ENCODE results near the gene ZFY.

The ZFY gene

GRCh38 chrY:3018546-3018945 is 83.4 kb downstream of the ZFY start:
- Histone ChIP-seq H2AFZ (ENCODE audit: low read depth, low read length, severe bottlenecking) (no peak overlapping the region), H3K27me3 (ENCODE audit: low read length) (no peaks in the 10 kb centered on the region), H3K27ac (ENCODE audit: low read depth, low read length) (no peak overlapping the region), H3K79me2 (ENCODE audit: insufficient read depth, low read length) (no peaks in the 10 kb centered on the region), H3K36me3 (ENCODE audit: low read length) (no peaks in the 10 kb centered on the region), H4K20me1 (ENCODE audit: low read depth, low read length) (no peaks in the 10 kb centered on the region), H3F3A (ENCODE audit: insufficient read depth) (no peaks in the 10 kb centered on the region), H3K4me2 (ENCODE audit: low read depth, low read length, poor library complexity, severe bottlenecking) (no peak overlapping the region), H3K9ac (ENCODE audit: low read length) (no peak overlapping the region), H3K4me3 (ENCODE audit: insufficient read depth, low read length, poor library complexity, severe bottlenecking) (no peak overlapping the region), H3K9me2 (replicated peaks; ENCODE audit: insufficient read depth, low read length) (no peaks in the 10 kb centered on the region), H3K9me3 (ENCODE audit: insufficient read depth, low read length) (no peaks in the 10 kb centered on the region)
- no peak for TF ChIP-seq CTCF (IDR thresholded peaks at IDR 0.05; ENCODE audit: insufficient read depth, low read length, poor library complexity, severe bottlenecking)
- no peak for TF ChIP-seq EZH2phosphoT487 (conservative IDR thresholded peaks at IDR 0.05; ENCODE audit: low read length)

GRCh38 chrY:3019584-3019983 is 84.4 kb downstream of the ZFY start:
- Histone ChIP-seq H3K4me3 (ENCODE audit: insufficient read depth, low read length, poor library complexity, severe bottlenecking) (no peak overlapping the region), H3K79me2 (ENCODE audit: insufficient read depth, low read length) (no peaks in the 10 kb centered on the region), H4K20me1 (ENCODE audit: low read depth, low read length) (no peaks in the 10 kb centered on the region), H3K27me3 (ENCODE audit: low read length) (no peaks in the 10 kb centered on the region), H3K4me2 (ENCODE audit: low read depth, low read length, poor library complexity, severe bottlenecking) (no peak overlapping the region), H3K9ac (ENCODE audit: low read length) (no peak overlapping the region), H3K36me3 (ENCODE audit: low read length) (no peaks in the 10 kb centered on the region), H3F3A (ENCODE audit: insufficient read depth) (no peaks in the 10 kb centered on the region), H3K9me2 (replicated peaks; ENCODE audit: insufficient read depth, low read length) (no peaks in the 10 kb centered on the region), H3K9me3 (ENCODE audit: insufficient read depth, low read length) (no peaks in the 10 kb centered on the region), H3K27ac (ENCODE audit: low read depth, low read length) (no peak overlapping the region), H2AFZ (ENCODE audit: low read depth, low read length, severe bottlenecking) (no peak overlapping the region)
- TF ChIP-seq CTCF (IDR thresholded peaks at IDR 0.05; ENCODE audit: insufficient read depth, low read length, poor library complexity, severe bottlenecking): no peak
- no peak for TF ChIP-seq EZH2phosphoT487 (conservative IDR thresholded peaks at IDR 0.05; ENCODE audit: low read length)

- Histone ChIP-seq H3K9me3 (ENCODE audit: insufficient read depth, low read length) (no peaks in the 10 kb centered on the region), H3K9ac (ENCODE audit: low read length) (no peak overlapping the region), H3K4me3 (ENCODE audit: insufficient read depth, low read length, poor library complexity, severe bottlenecking) (no peak overlapping the region), H3K27me3 (ENCODE audit: low read length) (no peaks in the 10 kb centered on the region), H4K20me1 (ENCODE audit: low read depth, low read length) (no peaks in the 10 kb centered on the region), H3K9me2 (replicated peaks; ENCODE audit: insufficient read depth, low read length) (no peaks in the 10 kb centered on the region), H3K27ac (ENCODE audit: low read depth, low read length) (no peak overlapping the region), H3K4me2 (ENCODE audit: low read depth, low read length, poor library complexity, severe bottlenecking) (no peak overlapping the region), H3K36me3 (ENCODE audit: low read length) (no peaks in the 10 kb centered on the region), H2AFZ (ENCODE audit: low read depth, low read length, severe bottlenecking) (no peak overlapping the region), H3K79me2 (ENCODE audit: insufficient read depth, low read length) (no peaks in the 10 kb centered on the region), H3F3A (ENCODE audit: insufficient read depth) (no peaks in the 10 kb centered on the region)
- TF ChIP-seq CTCF (IDR thresholded peaks at IDR 0.05; ENCODE audit: insufficient read depth, low read length, poor library complexity, severe bottlenecking) (no peak), EZH2phosphoT487 (conservative IDR thresholded peaks at IDR 0.05; ENCODE audit: low read length) (no peak)
These were observed 86.0 kb downstream of the ZFY start for GRCh38 chrY:3021176-3021575.

DNA sequence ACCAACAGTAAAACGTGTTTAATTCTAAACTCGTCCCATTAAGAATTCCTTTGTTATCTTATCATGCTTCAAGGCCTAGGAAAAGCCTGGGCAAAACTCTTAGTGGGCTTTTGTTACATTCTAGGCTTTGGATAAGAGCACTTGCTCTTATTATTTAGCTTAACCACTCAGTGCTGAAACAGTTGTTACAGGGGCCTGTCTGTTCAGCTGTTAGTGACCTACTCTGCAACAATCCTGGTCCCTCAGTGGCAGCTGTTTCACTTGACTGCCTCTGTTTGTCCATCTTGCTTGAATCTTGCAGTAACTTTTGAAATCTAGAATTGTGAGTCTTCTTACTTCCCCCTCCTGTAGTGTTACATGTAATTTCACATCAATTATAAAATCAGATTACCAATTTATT is 88.4 kb downstream of the ZFY start:
- H4K20me1 ChIP-seq (ENCODE audit: low read depth, low read length): no peaks in the 10 kb centered on the region
- H3K9me2 ChIP-seq (replicated peaks; ENCODE audit: insufficient read depth, low read length): no peaks in the 10 kb centered on the region
- H3K4me3 ChIP-seq (ENCODE audit: insufficient read depth, low read length, poor library complexity, severe bottlenecking): no peak overlapping the region
- no peak overlapping the region for H3K4me2 ChIP-seq (ENCODE audit: low read depth, low read length, poor library complexity, severe bottlenecking)
- H3K27me3 ChIP-seq (ENCODE audit: low read length): no peaks in the 10 kb centered on the region
- no peak for TF ChIP-seq CTCF (IDR thresholded peaks at IDR 0.05; ENCODE audit: insufficient read depth, low read length, poor library complexity, severe bottlenecking)
- TF ChIP-seq EZH2phosphoT487 (conservative IDR thresholded peaks at IDR 0.05; ENCODE audit: low read length): no peak
- H3K9ac ChIP-seq (ENCODE audit: low read length): no peak overlapping the region
- no peak overlapping the region for H2AFZ ChIP-seq (ENCODE audit: low read depth, low read length, severe bottlenecking)
- no peaks in the 10 kb centered on the region for H3K9me3 ChIP-seq (ENCODE audit: insufficient read depth, low read length)
- no peak overlapping the region for H3K27ac ChIP-seq (ENCODE audit: low read depth, low read length)
- no peaks in the 10 kb centered on the region for H3K36me3 ChIP-seq (ENCODE audit: low read length)
- H3F3A ChIP-seq (ENCODE audit: insufficient read depth): no peaks in the 10 kb centered on the region
- H3K79me2 ChIP-seq (ENCODE audit: insufficient read depth, low read length): no peaks in the 10 kb centered on the region
